OCI-LY1 (cell line): ENCODE results near the gene SNRNP200.

Experiments
- CTCF ChIP-seq: fragments of 200-600 bp; sonication (generic), shearing (Covaris generic); IDR thresholded peaks from 2 replicates; pipeline ENCODE4 v1.5.1; 2017; ENCODE audit warnings: mild to moderate bottlenecking, antibody characterized with exemption, low read length, moderate library complexity, mixed read lengths
- EZH2 ChIP-seq: fragments of 200-600 bp; sonication (generic), shearing (Covaris generic); IDR thresholded peaks from 2 replicates; pipeline ENCODE4 v1.8.0; 2017; ENCODE audit warnings: borderline replicate concordance, mixed run types, mild to moderate bottlenecking, antibody characterized with exemption, low read length, moderate library complexity, mixed read lengths

- TF ChIP-seq CTCF = peak; percentile 16; the same call in 1 of the 2 replicates
- no peak for TF ChIP-seq EZH2
Observed at GRCh38 chr2:96345438-96345837, 40.1 kb upstream of the SNRNP200 start.
